Inferior parietal cortex (tissue), 1 donor: ENCODE measurements around the gene TPRN.
A peak's percentile ranks its signal among the peaks of the same experiment; 100 is the strongest.

Experiments
- DNase-seq: peaks from one replicate; pipeline ENCODE4 v3.0.0-alpha.2; 2016; ENCODE audit errors: extremely low spot score

The TPRN gene

GRCh38 chr9:137212520-137212919, 12.0 kb upstream of the TPRN start:
- no peak for DNase-seq

GRCh38 chr9:137211532-137211931, 11.0 kb upstream of the TPRN start:
- no peak for DNase-seq

GRCh38 chr9:137206602-137207001, 6.1 kb upstream of the TPRN start:
- no peak for DNase-seq

GRCh38 chr9:137205126-137206069, 4.9 kb upstream of the TPRN start, which contains the start of the genes NDOR1 and TMEM203:
Gene NDOR1 (plus strand): TSS chr9:137205700. CDS start chr9:137205778, 78 bp downstream.
Gene TMEM203 (minus strand): TSS chr9:137205648. CDS start chr9:137205414, 234 bp downstream.
- DNase-seq, result peak; percentile 96

- no peak for DNase-seq
Measured at GRCh38 chr9:137204731-137205125, 4.2 kb upstream of the TPRN start.

- no peak for DNase-seq
Measured at GRCh38 chr9:137202966-137203365, 2.4 kb upstream of the TPRN start.

- no peak for DNase-seq
Measured at GRCh38 chr9:137201205-137201868, 796 bp upstream of the TPRN start.

- no peak for DNase-seq
Measured at GRCh38 chr9:137199411-137200121, 975 bp downstream of the TPRN start.

GRCh38 chr9:137198902-137199283, 1.6 kb downstream of the TPRN start:
- no peak for DNase-seq

GRCh38 chr9:137198051-137198901, 2.3 kb downstream of the TPRN start:
- no peak for DNase-seq

- no peak for DNase-seq
Measured at GRCh38 chr9:137195525-137196220, 4.9 kb downstream of the TPRN start.

GRCh38 chr9:137194909-137195308, 5.6 kb downstream of the TPRN start:
- DNase-seq, result no peak

GRCh38 chr9:137194388-137194787, 6.2 kb downstream of the TPRN start:
- DNase-seq, result peak; percentile 72

- DNase-seq, result no peak
Measured at GRCh38 chr9:137193771-137194170, 6.8 kb downstream of the TPRN start.

GRCh38 chr9:137192859-137193258, 7.7 kb downstream of the TPRN start:
- no peak for DNase-seq

- no peak for DNase-seq
Measured at GRCh38 chr9:137192448-137192780, 8.1 kb downstream of the TPRN start.

GRCh38 chr9:137191691-137192447, 8.7 kb downstream of the TPRN start:
- no peak for DNase-seq

GRCh38 chr9:137191245-137191644, 9.3 kb downstream of the TPRN start:
- no peak for DNase-seq

- no peak for DNase-seq
Measured at GRCh38 chr9:137190315-137190856, 10.2 kb downstream of the TPRN start.
